GM12801 (cell line): Measurements from ENCODE around the gene MAP3K13.

Experiments
- TF ChIP-seq, protein P1 (sequence below): IDR thresholded peaks from one replicate; pipeline ENCODE4 v1.5.1; 2011; ENCODE audit warnings: control low read depth; ENCODE audit not compliant: insufficient read length; ENCODE audit errors: extremely low read depth

MAP3K13 gene

DNA sequence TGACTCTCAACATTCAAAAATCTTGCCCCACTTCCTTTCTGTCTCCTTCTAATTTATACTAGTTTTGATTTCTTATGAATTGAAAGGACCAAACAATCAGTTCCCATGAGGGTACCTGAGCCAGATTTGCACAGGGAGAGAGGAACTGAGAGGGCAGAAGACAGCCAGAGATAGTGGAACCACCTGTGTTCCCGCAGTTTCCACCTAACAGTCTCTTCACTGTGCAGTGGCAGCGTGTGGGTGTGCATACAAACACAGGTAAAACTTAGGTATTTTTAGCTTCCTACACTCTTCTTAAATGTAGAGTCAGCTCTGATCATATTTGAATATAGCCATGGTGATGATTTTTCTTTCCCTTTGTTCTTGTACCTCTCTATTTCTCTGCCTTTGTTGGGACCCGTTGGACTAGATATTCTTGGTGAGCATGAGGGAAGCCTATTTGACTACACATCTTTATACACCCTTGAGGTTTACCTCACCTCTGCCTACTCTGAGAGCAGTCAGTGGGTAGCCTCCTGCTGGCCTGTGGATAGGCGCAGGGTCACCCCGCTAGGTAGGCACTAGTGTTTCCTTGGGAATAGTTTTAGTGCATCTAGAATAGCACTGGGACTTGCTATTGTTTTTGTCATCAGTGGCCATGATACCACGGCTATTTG, 58.8 kb downstream of the MAP3K13 start:
- TF ChIP-seq, protein P1, sequence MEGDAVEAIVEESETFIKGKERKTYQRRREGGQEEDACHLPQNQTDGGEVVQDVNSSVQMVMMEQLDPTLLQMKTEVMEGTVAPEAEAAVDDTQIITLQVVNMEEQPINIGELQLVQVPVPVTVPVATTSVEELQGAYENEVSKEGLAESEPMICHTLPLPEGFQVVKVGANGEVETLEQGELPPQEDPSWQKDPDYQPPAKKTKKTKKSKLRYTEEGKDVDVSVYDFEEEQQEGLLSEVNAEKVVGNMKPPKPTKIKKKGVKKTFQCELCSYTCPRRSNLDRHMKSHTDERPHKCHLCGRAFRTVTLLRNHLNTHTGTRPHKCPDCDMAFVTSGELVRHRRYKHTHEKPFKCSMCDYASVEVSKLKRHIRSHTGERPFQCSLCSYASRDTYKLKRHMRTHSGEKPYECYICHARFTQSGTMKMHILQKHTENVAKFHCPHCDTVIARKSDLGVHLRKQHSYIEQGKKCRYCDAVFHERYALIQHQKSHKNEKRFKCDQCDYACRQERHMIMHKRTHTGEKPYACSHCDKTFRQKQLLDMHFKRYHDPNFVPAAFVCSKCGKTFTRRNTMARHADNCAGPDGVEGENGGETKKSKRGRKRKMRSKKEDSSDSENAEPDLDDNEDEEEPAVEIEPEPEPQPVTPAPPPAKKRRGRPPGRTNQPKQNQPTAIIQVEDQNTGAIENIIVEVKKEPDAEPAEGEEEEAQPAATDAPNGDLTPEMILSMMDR, result no peak

DNA sequence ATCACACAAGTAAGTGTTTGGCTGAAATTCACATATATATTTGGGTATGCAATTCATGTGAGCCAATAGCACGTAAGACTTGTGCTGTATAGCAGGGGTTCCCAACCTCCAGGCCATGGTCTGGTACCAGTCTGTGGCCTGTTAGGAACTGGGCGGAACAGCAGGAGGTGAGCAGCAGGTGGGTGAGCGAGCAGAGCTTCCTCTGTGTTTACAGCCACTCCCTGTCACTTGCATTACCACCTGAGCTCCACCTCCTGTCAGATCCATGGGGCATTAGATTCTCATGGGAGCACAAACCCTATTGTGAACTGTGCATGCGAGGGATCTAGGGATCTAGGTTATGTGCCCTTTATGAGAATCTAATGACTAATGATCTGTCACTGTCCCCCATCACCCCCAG, 59.7 kb downstream of the MAP3K13 start:
- TF ChIP-seq, protein P1, result no peak

DNA sequence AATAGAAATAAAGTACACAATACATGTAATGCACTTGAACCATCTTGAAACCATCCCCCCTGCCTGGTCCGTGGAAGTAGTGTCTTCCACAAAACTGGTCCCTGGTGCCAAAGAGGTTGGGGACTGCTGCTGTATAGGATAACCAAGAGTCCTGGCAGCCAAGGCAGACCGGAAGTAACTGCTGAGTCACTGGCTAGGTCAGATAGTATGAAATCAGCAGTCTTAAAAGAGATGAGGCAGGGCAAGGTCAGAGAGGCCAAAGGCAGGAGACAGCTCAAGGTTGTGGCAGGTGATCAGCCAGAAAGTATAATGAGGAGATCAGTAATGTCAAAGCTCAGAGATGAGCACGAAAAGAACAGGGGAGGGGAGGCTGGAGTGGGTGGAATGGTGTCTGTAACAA, 60.2 kb downstream of the MAP3K13 start:
- TF ChIP-seq, protein P1, result no peak

DNA sequence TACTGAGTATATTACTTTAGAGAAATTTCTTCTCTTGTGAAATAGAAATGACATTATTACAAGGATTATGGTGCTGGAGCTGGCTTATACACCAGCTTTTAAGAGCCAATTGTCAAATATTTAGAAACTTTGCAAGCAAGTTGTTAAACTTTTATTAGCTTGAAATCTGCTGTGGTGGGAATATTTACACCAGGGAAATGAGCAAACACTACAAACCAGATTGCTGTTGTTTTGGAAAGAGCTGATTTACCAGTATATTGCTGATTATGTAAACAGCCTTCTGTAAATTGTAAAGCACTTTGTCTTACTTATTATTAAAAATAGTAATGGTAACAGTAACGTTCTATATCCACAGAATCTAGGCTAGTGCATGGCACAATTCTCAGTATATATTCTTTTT, 61.5 kb downstream of the MAP3K13 start:
- TF ChIP-seq, protein P1, result no peak

DNA sequence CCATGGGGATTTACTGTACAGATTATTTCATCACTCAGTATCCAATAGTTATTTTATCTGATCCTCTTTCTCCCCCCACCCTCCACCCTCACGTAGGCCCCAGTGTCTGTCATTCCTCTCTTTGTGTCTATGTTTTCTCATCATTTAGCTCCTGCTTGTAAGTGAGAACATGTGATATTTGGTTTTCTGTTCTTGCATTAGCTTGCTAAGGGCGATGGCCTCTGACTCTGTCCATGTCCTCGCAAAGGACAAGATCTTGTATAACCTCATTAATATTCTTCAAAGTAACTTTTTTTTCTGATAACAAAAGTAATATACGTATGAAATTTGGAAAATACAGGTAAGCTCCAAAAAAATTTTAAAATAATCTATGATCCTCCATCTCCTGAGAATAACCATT, 67.4 kb downstream of the MAP3K13 start:
- TF ChIP-seq, protein P1, result no peak

DNA sequence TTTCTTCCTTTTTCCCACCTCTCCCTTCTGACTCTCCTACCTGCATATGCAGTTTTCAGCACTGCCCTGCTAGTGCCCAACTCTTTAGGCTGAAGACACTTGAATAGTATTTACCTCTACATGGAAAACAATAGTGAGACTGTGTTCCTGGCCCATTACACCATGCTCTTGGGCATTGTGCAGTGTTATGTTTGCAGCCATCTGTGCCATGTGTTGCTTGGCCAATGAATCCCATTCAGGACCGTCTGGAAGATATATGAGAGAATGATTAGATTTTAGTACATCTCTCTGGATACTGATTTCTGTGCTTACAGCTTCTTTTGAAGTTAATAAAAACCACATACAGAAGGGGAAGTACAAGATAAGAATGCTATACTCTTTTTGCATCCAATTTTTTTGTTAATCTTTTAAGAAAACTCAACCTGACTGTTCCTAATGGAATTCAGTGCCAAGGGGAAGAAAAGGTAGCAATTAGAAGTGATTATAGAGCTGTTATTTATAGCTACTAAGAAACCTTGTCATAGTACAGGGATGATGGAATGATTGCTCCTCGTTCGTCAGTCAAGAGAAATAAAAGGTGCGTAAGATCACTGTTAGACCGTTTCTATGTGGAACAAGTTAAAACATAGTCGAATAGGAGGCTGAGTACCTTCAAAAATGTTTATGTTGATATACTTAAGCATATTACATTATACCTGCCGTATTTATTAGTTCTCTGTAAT, 77.0 kb downstream of the MAP3K13 start:
- TF ChIP-seq, protein P1, result no peak

DNA sequence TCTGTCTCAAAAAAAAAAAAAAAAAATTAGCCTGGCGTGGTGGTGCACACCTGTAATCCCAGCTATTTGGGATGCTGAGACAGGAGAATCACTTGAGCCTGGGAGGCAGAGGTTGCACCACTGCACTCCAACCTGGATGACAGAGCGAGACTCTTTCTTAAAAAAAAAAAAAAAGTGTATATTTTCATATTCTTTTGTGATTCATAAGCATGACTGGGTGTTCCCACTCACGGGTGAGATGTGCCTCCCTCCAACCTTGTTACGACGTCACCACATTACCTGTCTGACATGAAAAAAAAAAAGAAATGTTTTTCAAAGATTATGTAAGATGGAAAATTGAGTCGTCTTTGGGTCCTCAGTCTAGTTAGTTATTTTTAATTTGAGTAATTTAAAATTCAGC, 79.1 kb downstream of the MAP3K13 start:
- TF ChIP-seq, protein P1, result no peak
